NCI-H2081 treated with DMSO at 0.1 percent for 48 hours (cell line): ENCODE data around the gene RXRB.
"Not testable (repeated sequence)": the region's sequence is repeated elsewhere in the genome, so short reads cannot be mapped to it uniquely, and the experiment has no call there.

ENCODE experiments used
- DNase-seq: peaks from one replicate; lab custom pipeline; 2025; lab: John Stamatoyannopoulos, UW

Gene RXRB

DNA sequence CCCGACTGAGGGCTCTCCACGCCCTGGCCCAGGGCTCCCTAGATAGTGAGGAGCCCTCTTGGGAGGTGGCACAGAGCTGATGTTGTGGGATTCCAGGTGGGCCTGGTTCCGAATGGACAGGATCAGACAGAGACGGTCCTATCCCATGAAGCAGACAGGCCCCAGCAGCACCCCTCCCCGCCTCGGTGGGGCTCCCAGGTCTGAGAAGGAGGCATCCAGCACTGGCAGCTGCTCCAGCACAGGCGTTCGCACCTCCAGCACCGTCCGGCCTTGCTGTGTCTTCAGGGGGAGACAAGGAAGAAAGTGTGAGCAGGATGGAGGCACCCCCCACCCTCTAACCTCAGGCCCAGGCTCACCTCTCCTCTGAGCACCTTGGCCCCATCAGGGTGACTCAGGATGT, 36.9 kb downstream of the RXRB start:
- DNase-seq, result no peak

DNA sequence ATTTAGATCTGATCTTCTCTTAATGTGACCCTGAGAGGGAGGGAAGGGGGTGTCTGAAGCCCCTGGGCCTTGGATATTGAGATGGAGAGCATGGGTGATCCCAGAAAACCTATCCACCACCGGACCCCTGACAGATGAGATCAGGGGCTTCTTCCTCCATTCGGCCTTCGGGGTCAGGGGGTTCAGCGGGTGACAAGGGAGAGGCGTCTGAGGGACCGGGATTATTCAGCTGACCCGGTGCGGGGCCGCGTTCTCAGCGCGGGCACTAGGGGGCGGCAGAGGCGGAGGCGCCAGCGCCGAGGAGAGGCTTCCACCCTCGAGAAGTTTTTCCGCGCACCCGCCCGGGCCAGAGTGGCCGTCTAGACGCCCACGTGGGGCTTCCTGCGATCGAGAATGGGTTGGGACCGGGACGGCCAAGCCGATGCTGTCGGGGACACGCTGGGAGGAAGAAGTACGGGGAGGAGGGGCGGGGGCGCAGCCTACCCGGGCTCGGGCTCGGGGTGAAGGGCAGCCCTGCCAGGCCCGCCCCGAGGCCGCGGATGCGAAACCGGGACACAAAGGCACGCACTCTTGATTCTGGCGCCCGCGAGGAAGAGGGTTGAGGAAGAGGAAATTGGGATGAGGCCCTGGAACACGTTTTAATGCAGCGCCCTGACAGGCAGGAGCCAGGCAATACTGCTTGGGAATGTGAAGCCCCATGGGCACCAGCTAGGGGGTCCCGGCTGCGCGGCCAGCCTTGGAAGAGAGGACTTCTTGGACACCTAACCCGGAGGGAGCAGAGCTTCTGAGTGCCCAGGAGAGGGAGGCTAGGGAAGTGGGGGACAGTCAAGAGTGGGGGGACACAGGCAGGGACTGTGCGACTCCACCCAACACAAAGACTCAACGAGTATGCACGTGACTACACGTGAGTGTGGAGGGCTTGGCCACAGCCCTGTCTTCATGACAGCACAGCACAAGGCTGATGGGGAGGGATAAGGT, 38.8 kb downstream of the RXRB start:
- DNase-seq, result no peak

DNA sequence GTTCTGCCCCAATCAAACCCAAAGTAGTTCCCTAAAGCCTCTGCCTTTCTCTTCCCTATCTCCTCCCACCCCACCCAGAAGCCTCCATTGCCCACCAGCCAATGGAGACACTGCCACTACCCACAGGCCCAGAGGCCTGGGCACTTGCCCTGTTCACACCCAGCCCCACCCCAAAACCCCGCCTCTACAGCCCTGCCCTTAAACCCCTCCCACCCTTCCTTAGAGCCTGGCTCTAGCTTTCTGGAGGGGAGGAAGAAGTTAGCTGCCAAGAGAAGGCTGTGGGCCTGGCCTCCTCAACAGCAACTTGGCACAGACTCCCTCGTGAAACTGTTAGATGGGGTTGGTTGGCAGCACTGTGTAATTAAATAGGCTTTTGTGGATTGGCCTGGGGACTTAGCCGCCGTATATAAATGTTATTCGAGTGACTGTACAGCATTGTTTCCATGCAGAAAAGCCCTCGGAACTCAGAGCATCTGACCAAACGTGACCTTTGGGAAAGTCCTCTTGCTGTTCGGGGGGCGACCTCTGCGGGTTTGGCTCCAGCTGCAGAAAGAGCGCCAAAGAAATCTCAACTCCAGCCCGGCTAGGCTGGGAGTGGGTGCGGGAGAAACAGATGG, 39.6 kb downstream of the RXRB start:
- no peak for DNase-seq

DNA sequence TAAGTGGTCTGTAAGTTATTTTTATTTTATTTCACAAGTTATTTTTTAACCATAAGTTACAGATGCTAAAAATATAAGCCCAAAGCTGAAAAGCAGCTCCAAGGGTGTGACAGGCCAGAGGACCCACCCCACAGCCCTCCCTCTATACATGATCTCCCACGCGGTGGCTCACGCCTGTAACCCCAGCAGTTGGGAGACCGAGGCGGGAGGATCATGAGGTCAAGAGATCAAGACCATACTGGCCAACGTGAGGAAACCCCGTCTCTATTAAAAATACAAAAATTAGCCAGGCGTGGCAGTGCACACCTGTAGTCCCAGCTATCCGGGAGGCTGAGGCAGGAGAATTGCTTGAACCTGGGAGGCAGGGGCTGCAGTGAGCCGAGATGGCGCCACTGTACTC, 40.4 kb downstream of the RXRB start:
- no peak for DNase-seq

DNA sequence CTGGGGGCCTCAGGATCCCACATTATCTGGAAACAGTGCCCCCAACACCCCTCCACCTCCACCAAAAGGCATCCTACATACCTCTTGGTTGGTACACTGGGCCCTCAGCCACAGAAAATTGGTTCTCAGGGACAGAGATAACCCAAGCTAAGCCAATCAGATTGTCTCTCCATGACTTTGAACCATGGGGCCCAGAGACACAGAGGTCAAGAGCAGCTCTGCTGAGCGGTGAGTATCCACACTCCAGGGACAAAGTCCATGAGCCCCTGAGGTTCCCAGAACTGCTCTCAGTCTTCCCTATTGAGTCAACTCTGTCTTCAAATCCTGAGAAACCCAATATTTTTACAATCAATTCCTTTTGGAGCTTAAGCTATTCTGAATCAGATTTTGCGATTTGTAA, 43.5 kb downstream of the RXRB start:
- DNase-seq, result no peak

DNA sequence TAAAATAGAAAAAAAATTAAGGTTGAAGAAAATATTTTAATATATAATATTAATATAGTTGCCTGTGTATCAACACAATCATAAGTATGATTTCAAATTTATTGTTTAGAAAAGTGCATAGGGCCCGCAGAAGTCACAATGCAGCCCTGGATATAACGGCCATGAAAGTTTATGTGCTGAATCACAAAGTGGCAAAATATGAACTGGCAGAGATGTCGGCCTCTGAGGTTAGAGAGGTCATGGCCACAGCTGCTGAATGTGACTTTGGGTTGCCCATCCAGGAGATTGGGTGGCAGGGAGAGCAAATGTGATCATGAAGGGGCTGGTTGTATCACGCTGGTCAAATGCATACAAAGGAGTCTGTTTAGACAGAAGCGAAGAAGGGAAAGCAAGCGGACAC, 43.9 kb downstream of the RXRB start:
- DNase-seq, result no peak

DNA sequence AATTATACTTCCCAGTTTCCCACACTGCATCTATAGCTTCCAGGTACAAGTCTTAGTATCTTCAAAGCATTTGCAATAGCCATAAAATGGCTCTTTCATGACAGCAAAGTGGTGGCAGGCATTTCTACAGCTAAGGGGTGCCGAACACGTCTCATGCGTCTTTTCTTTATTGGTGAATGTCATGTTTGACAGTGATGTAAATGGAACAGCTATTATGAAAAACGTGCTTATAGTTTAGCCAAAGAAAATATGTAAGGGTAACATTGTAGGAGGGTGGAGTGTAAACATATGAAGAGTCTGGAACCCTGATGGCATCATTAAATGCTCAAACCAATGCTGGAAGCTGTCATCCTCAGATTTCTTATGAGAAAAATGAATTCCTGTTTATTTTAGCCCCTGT, 46.1 kb downstream of the RXRB start:
- no peak for DNase-seq

DNA sequence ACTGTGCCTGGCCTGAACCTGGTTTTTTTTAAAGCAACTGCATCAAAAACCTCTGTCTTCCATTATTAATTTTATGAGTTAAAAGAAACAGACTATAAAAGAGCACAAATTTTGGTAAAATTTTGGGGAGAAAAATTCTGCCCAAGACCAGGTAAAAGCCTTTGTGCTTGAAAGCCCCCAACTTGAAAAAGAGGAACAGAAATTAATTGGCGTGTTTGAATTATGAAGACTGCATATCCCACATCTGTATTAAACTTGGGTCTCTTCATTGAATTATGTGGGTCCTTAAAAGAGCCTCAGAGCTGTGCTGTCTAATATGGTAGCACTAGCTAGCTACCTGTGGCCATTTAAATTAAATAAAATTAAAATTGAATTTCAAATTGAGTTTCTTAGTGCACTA, 49.4 kb downstream of the RXRB start:
- DNase-seq, result no peak

DNA sequence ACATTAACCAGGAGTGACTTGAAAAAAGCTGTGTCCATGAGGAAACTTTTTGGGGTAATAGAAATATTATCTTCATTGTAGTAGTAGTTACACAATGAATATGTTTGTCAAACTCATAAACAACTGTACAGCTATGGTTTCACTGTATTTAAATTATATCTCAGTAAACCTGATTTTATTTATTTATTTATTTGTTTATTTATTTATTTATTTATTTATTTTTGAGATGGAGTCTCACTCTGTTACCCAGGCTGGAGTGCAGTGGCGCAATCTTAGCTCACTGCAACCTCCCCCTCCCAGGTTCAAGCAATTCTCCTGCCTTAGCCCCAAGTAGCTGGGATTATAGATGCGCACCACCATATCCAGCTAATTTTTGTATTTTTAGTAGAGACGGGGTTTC, 49.9 kb downstream of the RXRB start:
- not testable (repeated sequence) for DNase-seq

DNA sequence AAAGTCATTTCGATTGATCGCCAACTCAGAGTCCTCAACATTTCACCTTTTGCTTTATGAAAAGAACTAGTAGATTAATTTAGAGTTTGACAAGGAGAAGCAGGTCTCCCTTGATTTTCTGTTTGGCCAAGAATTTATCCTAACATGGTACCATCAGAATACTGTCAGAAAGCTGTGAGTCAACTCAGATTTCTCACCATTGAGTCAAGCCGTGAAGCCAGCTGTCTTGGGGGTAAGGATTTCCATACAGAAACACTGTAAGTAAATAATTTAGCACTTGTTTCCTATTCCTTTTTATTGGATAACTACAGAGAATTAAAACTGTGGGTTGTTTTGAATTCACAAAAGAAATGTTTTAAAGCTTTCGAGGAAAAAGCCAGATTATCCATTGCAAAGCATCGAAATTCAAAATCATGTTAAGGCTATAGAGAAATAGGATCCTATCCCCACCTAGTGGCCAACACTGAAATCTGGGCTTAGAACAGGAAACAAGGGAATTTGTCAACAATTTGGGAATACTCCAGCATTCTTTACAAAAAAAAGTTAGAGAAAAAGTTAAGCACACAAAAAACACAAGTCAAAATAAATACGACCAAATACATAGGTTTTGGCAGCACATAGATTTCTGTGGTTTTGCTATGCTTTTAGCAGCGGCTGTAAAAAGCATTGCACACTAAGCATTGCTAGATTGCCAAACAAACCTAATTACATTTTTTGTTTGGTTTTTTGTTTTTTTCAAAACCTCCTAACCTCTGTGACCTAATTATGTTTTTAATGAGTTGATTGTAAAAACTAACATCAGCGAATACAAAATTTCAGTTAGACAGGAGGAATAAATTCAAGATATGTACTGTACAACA, 52.4 kb downstream of the RXRB start:
- DNase-seq, result no peak

DNA sequence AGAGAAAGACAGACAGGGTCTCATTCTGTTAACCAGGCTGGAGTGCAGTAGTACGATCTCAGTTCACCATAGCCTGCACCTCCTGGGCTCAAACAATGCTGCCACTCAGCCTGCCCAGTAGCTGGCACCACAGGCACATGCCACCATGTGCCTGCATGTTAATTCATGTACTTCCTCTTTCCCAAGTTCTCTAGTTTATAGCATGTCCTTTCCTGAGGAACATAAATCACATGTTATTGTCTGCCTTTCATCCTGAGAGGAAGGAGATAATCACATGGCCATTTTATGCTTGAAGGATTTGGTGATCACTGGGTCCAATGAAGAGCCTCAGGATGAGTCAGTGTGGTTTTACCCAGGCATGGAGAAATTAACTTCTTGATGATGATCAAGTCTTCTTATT, 56.1 kb downstream of the RXRB start:
- DNase-seq, result no peak
